HG03439 (cell line): Measurements from ENCODE around the gene DCAF17.
A peak's percentile ranks its signal among the peaks of the same experiment; 100 is the strongest.
"Not testable (repeated sequence)": the region's sequence is repeated elsewhere in the genome, so short reads cannot be mapped to it uniquely, and the experiment has no call there.

Experiments used
- ATAC-seq: cut with Tn5 transposase; IDR thresholded peaks from one replicate; pipeline ENCODE4 v1.9.1; 2021; ENCODE audit warnings: mild to moderate bottlenecking, moderate library complexity; ENCODE audit not compliant: unreplicated experiment

The DCAF17 gene

GRCh38 chr2:171512014-171512413, 78.0 kb downstream of the DCAF17 start:
- no peak for ATAC-seq

DNA sequence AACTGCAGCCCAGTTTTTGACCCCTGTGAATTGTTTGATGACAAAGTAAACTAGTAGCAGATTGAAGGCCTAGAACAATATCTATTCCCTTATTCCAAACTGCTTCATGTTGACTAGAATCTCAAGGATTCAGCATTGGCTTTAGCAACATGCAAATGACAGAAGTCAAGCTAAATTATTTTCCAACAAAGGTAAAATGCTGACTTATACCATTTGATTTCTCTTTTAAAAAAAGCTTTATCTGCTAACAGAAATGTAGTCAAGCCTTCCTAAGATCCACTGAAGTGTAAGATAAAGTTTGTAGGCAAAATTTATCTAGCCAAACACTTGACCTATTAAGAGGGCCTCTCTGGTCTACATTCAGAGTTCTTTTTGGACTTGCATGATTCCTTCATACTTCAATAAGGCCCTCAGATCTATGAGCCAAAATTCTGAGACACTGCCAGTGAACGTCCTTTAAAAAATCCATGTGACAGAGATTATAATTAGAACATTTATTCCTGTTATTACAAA, 78.7 kb downstream of the DCAF17 start:
- no peak for ATAC-seq

DNA sequence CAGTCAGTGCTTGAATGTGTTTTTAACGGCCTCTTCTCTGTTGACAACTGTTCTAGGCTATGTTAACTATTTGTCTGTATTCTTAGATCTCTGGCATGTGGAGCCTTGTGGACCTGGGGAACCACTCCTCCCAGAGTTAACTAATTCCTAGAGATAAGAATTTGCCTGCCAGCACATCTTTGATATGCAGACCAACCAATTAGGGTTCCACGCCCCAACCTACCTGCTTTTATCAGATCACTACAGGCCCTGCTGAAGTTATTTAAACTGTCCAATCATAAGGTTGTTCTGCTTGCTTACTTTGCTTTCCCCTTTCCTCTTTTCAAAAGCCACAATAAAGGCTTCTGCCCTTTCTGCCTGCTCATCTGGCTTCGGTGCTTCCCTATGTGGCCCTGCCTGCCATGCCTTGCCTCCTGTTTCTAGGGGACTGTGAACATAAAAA, 79.7 kb downstream of the DCAF17 start:
- no peak for ATAC-seq

DNA sequence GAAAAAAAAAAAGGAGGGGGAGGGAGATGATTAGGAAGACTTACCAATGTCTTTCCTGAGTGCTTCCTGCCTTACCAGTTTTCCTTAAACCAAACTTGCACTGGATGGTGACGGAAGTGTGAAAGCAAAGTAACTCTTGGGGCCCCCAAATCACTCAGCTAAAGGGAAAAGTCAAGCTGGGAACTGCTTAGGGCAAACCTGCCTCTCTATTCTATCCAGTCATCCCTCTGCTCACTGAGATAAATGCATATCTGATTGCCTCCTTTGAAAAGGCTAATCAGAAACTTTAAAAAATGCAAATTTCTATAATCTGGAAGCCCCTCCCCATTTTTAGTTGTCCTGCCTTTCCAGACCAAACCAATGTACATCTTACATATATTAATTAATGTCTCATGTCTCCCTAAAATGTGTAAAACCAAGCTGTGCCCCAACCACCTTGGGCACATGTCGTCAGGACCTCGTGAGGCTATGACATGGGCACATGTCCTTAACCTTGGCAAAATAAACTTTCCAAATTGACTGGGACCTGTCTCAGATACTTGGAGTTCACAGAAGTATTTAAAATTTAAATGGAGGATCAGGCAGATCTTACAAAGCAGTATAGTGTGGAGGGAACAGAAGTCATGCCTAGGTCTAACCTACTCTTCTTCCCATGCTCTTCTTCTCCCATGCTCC, 81.0 kb downstream of the DCAF17 start:
- ATAC-seq = no peak

GRCh38 chr2:171515672-171516298, 81.8 kb downstream of the DCAF17 start:
- ATAC-seq = no peak

DNA sequence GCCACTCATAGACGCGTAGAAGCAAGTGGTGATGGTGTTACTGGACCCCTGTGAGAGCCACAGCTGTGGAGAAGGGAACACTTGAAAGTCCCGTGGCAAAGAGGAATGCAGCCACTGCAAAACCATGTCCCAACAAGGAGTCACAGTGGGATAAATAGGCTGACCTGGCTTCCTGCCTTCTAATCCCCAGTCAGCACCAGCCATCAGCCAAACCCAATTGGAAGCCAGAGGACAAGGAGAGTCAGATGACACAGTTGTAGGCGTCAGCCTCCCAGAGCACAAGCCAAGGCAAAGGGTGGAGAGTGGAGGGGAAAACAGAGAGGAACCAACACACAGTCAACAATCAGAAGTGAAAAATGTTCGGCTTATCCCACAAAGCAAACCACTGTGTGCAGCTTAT, 82.8 kb downstream of the DCAF17 start:
- ATAC-seq = no peak

GRCh38 chr2:171520471-171520870, 86.4 kb downstream of the DCAF17 start:
- no peak for ATAC-seq

- ATAC-seq = no peak
These were observed 87.5 kb downstream of the DCAF17 start for GRCh38 chr2:171521361-171522051.

DNA sequence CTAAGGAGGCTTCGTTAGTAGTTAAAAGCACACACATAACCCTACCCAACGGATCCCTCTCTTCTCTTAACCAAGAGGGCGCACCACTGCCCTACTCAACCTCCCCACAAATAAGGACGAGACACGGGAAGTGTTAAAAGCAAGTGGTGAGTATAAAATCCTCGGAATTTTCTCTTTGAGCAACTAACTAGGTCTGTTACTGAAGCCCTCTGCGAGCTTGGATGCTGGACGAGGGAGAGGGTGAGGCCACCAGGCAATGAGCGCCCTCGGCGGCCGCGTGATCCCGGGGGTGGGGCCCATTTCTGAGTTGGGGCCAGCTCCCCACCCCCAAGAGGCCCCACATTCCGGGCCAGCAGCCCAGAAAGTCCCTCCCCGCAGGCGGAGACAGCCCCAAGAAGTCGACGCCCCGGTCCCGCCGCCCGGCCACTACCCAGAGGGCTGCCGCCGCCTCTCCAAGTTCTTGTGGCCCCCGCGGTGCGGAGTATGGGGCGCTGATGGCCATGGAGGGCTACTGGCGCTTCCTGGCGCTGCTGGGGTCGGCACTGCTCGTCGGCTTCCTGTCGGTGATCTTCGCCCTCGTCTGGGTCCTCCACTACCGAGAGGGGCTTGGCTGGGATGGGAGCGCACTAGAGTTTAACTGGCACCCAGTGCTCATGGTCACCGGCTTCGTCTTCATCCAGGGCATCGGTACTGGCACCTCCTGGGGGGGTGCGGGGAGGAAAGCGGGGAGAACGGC, 88.2 kb downstream of the DCAF17 start, which contains the start of gene CYBRD1:
Gene CYBRD1 (plus strand): TSS at position 423 of the 736 bp plus-strand sequence. CDS start 72 bp downstream, at position 495.
- ATAC-seq = peak; percentile 45

GRCh38 chr2:171522788-171523087, 88.7 kb downstream of the DCAF17 start:
- peak; percentile 25 for ATAC-seq

DNA sequence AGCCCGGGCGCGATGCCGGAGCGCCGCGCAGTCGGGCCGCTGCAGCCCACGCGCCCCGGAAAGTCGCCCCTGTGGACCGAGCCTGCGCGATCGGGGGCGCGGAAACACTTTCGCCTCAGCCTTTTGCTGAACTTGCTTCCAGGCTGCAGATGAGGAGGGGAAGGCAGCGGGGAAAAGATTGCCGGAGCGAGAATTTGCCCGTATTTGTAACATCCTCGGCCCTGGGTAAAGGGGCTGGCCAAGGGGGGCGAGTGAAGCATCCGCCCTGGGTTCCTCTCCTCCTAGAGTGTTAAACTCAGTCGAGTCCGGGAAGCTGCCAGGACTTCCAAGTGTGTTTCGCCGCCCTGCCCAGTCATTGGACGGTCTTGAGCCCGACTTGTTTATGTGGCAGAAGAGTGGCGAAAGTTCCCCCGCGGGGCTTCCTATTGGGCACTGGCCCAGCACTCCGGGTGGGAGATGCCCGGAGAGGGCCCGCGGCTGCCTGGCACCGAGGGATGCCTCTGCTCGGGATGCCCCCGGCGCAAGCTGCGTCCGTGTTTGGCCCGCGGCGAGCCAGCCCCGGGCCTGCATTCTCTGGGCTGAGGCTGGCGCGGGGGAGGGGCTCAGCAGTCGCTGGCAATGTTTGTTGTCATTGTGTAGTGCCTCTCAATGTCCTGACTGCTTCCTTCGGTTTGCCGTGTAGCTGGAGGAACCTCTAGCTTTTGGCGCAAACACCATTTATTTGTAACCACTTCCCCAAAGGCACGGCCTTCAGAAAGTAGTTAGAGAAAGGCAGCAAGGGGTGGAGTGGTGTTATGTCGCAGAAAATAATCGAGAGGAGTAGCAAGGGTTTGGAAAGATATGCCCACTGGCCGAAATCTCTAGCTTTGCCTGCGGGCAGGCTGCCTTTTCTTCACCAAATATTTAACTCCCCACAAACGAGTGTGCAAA, 89.3 kb downstream of the DCAF17 start:
- peak; percentile 40 for ATAC-seq

- ATAC-seq = no peak
These were observed 90.0 kb downstream of the DCAF17 start for GRCh38 chr2:171524018-171524401.

GRCh38 chr2:171529914-171530313, 95.9 kb downstream of the DCAF17 start:
- ATAC-seq = no peak

DNA sequence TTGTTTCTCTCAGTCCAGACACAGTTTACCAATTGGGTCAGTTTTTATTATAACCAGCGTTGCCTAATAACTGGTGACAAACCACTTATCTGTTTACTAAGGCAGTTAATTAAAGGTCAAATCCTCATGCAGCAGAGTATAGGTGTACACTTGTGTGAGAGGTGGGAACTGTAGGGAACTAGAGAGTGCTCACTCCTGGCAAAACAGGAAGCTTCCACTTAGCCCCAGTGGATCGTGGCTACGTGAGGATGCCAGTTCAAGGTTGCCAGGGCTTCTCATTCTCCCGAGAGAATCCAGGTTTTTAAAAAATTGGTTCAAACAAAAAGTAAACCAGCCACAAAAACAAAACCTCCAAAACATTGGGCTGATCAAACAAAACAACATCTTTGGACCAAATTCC, 96.4 kb downstream of the DCAF17 start:
- no peak for ATAC-seq

GRCh38 chr2:171530859-171531258, 96.8 kb downstream of the DCAF17 start:
- ATAC-seq = not testable (repeated sequence)

DNA sequence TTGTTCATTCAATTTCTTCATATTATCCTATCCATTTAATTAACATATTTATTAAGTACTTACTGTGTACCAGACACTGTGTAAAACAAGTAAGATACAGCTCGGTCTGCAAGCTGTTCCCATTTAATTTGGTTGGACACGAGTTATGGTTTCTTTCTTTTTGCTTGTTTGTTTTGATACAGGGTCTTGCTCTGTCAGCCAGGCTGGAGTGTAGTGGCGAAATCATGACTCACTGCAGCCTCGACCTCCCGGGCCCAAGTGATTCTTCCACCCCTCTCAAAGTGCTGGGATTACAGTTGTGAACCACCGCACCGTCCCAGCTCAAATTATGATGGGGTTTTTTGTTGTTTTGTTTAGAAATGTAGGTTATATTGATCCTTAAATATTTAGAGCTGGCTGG, 97.3 kb downstream of the DCAF17 start:
- ATAC-seq = no peak

- no peak for ATAC-seq
These were observed 97.9 kb downstream of the DCAF17 start for GRCh38 chr2:171531836-171532450.

- ATAC-seq = no peak
These were observed 99.3 kb downstream of the DCAF17 start for GRCh38 chr2:171533331-171533730.
